ENCODE data around the gene ADARB1. TPM values are rescaled to one million over a fixed set of nuclear protein-coding genes. Genes with fewer than 3 reads are reported as not detected.

ADARB1 gene
- total RNA-seq, 2 donors from 2014 or later, result 28.7 to 38.5 TPM

GRCh38 chr21:45252448-45252925, 178.1 kb downstream of the ADARB1 start:
- peaks cover 23 to 25% of the 10 kb centered on the region in 2 donors for H3K27me3 Mint-ChIP-seq
- H3K27ac Mint-ChIP-seq, result no peak overlapping the region
- no peaks in the 10 kb centered on the region for H3K36me3 Mint-ChIP-seq
- DNase-seq (ENCODE audit: low spot score) (no peak), ATAC-seq (no peak)
- H3K4me1 Mint-ChIP-seq (ENCODE audit: low read depth in 2 of 2), result peaks cover 7 to 14% of the 10 kb centered on the region in 2 donors
- H3K4me3 Mint-ChIP-seq, result no peak overlapping the region
- no peaks in the 10 kb centered on the region for H3K9me3 Mint-ChIP-seq

GRCh38 chr21:45253180-45253579, 178.8 kb downstream of the ADARB1 start:
- H3K4me3 Mint-ChIP-seq, result no peak overlapping the region
- no peaks in the 10 kb centered on the region for H3K9me3 Mint-ChIP-seq
- H3K36me3 Mint-ChIP-seq, result no peaks in the 10 kb centered on the region
- DNase-seq (ENCODE audit: low spot score), result no peak
- no peak for ATAC-seq
- no peak overlapping the region for H3K27ac Mint-ChIP-seq
- peaks cover 7 to 14% of the 10 kb centered on the region in 2 donors for H3K4me1 Mint-ChIP-seq (ENCODE audit: low read depth in 2 of 2)
- peaks cover 23% of the 10 kb centered on the region in 2 donors for H3K27me3 Mint-ChIP-seq

- Mint-ChIP-seq H3K27ac (no peak overlapping the region), H3K36me3 (no peaks in the 10 kb centered on the region), H3K9me3 (no peaks in the 10 kb centered on the region), H3K27me3 (peaks cover 23 to 30% of the 10 kb centered on the region in 2 donors), H3K4me3 (no peak overlapping the region), H3K4me1 (ENCODE audit: low read depth in 2 of 2) (peaks cover 7 to 14% of the 10 kb centered on the region in 2 donors)
- DNase-seq (ENCODE audit: low spot score), result no peak
- ATAC-seq, result no peak
Observed at GRCh38 chr21:45253633-45254459, 179.5 kb downstream of the ADARB1 start.

- Mint-ChIP-seq H3K36me3 (no peaks in the 10 kb centered on the region), H3K27ac (no peak overlapping the region), H3K4me3 (no peak overlapping the region), H3K27me3 (peaks cover 18 to 28% of the 10 kb centered on the region in 2 donors), H3K4me1 (ENCODE audit: low read depth in 2 of 2) (peaks cover 7 to 14% of the 10 kb centered on the region in 2 donors), H3K9me3 (no peaks in the 10 kb centered on the region)
- DNase-seq (ENCODE audit: low spot score) (no peak), ATAC-seq (no peak)
Observed at GRCh38 chr21:45254460-45254930, 180.1 kb downstream of the ADARB1 start.

- ATAC-seq, result no peak
Observed at GRCh38 chr21:45255381-45256020, 181.1 kb downstream of the ADARB1 start.

GRCh38 chr21:45256021-45256911, 181.9 kb downstream of the ADARB1 start:
- Mint-ChIP-seq H3K9me3 (no peaks in the 10 kb centered on the region), H3K4me1 (ENCODE audit: low read depth in 2 of 2) (peaks cover 7 to 14% of the 10 kb centered on the region in 2 donors), H3K4me3 (no peak overlapping the region), H3K27me3 (peaks cover 15 to 22% of the 10 kb centered on the region in 2 donors), H3K27ac (no peak overlapping the region), H3K36me3 (no peaks in the 10 kb centered on the region)
- peak; percentile 3 to 46 for ATAC-seq
- DNase-seq (ENCODE audit: low spot score), result no peak

More at GRCh38 chr21:45255381-45256020, 181.1 kb downstream of the ADARB1 start:
- Mint-ChIP-seq H3K9me3 (no peaks in the 10 kb centered on the region), H3K27me3 (peaks cover 15 to 26% of the 10 kb centered on the region in 2 donors), H3K4me3 (no peak overlapping the region), H3K27ac (no peak overlapping the region), H3K4me1 (ENCODE audit: low read depth in 2 of 2) (peaks cover 7 to 14% of the 10 kb centered on the region in 2 donors), H3K36me3 (no peaks in the 10 kb centered on the region)
- DNase-seq (ENCODE audit: low spot score), result no peak

GRCh38 chr21:45256912-45257672, 182.7 kb downstream of the ADARB1 start:
- H3K27ac Mint-ChIP-seq, result no peak overlapping the region
- peaks cover 7 to 14% of the 10 kb centered on the region in 2 donors for H3K4me1 Mint-ChIP-seq (ENCODE audit: low read depth in 2 of 2)
- no peak for DNase-seq (ENCODE audit: low spot score)
- no peaks in the 10 kb centered on the region for H3K9me3 Mint-ChIP-seq
- peak; percentile 45 to 51 for ATAC-seq
- H3K27me3 Mint-ChIP-seq, result peaks cover 9 to 22% of the 10 kb centered on the region in 2 donors
- H3K4me3 Mint-ChIP-seq, result no peak overlapping the region
- no peaks in the 10 kb centered on the region for H3K36me3 Mint-ChIP-seq

GRCh38 chr21:45257673-45258341, 183.4 kb downstream of the ADARB1 start:
- H3K9me3 Mint-ChIP-seq, result no peaks in the 10 kb centered on the region
- peak in 1 of 2 donors; percentile 24 for ATAC-seq

GRCh38 chr21:45258466-45258865, 184.1 kb downstream of the ADARB1 start:
- Mint-ChIP-seq H3K36me3 (no peaks in the 10 kb centered on the region), H3K4me1 (ENCODE audit: low read depth in 2 of 2) (peaks cover 7 to 19% of the 10 kb centered on the region in 2 donors), H3K27ac (no peak overlapping the region), H3K4me3 (no peak overlapping the region), H3K9me3 (no peaks in the 10 kb centered on the region), H3K27me3 (peaks cover 9 to 24% of the 10 kb centered on the region in 2 donors)
- DNase-seq (ENCODE audit: low spot score), result no peak
- no peak for ATAC-seq

More at GRCh38 chr21:45257673-45258341, 183.4 kb downstream of the ADARB1 start:
- H3K27ac Mint-ChIP-seq, result no peak overlapping the region
- peaks cover 9 to 22% of the 10 kb centered on the region in 2 donors for H3K27me3 Mint-ChIP-seq
- peaks cover 7 to 14% of the 10 kb centered on the region in 2 donors for H3K4me1 Mint-ChIP-seq (ENCODE audit: low read depth in 2 of 2)
- H3K36me3 Mint-ChIP-seq, result no peaks in the 10 kb centered on the region
- no peak for DNase-seq (ENCODE audit: low spot score)
- H3K4me3 Mint-ChIP-seq, result no peak overlapping the region

- H3K27me3 Mint-ChIP-seq, result peaks cover 9 to 22% of the 10 kb centered on the region in 2 donors
- H3K4me1 Mint-ChIP-seq (ENCODE audit: low read depth in 2 of 2), result peaks cover 7 to 19% of the 10 kb centered on the region in 2 donors
- ATAC-seq, result no peak
- no peak overlapping the region for H3K27ac Mint-ChIP-seq
- no peak overlapping the region for H3K4me3 Mint-ChIP-seq
- no peak for DNase-seq (ENCODE audit: low spot score)
- H3K36me3 Mint-ChIP-seq, result no peaks in the 10 kb centered on the region
- no peaks in the 10 kb centered on the region for H3K9me3 Mint-ChIP-seq
Observed at GRCh38 chr21:45259206-45259840, 184.9 kb downstream of the ADARB1 start.

- H3K4me3 Mint-ChIP-seq, result no peak overlapping the region
- H3K9me3 Mint-ChIP-seq, result no peaks in the 10 kb centered on the region
- no peak overlapping the region for H3K27ac Mint-ChIP-seq
- peaks cover 0 to 15% of the 10 kb centered on the region in 2 donors for H3K4me1 Mint-ChIP-seq (ENCODE audit: low read depth in 2 of 2)
- DNase-seq (ENCODE audit: low spot score) (no peak), ATAC-seq (no peak)
- H3K27me3 Mint-ChIP-seq, result peaks cover 0 to 15% of the 10 kb centered on the region in 2 donors
- H3K36me3 Mint-ChIP-seq, result no peaks in the 10 kb centered on the region
Observed at GRCh38 chr21:45260191-45260825, 185.9 kb downstream of the ADARB1 start.

Measured in natural killer cell treated with Interleukin-12 subunit alpha and Interleukin-12 subunit beta and Interleukin-15 and Interleukin-18, amount 100 ng/mL, for 72 hours (primary cell).